Stimulated activated CD4-positive, alpha-beta T cell treated with anti-CD3 and anti-CD28 coated beads, TNF-alpha, amount 100 ng/mL, for 1 hour (primary cell): ENCODE results near the gene GPATCH8.
"Not testable (repeated sequence)": the region's sequence is repeated elsewhere in the genome, so short reads cannot be mapped to it uniquely, and the experiment has no call there.

Source experiments
- DNase-seq, 3 donors: peaks; one replicate each; pipeline ENCODE4 v3.0.0-alpha.2; 2020; ENCODE audit warnings: low read depth in 3 of 3, low spot score in 1 of 3

The GPATCH8 gene

DNA sequence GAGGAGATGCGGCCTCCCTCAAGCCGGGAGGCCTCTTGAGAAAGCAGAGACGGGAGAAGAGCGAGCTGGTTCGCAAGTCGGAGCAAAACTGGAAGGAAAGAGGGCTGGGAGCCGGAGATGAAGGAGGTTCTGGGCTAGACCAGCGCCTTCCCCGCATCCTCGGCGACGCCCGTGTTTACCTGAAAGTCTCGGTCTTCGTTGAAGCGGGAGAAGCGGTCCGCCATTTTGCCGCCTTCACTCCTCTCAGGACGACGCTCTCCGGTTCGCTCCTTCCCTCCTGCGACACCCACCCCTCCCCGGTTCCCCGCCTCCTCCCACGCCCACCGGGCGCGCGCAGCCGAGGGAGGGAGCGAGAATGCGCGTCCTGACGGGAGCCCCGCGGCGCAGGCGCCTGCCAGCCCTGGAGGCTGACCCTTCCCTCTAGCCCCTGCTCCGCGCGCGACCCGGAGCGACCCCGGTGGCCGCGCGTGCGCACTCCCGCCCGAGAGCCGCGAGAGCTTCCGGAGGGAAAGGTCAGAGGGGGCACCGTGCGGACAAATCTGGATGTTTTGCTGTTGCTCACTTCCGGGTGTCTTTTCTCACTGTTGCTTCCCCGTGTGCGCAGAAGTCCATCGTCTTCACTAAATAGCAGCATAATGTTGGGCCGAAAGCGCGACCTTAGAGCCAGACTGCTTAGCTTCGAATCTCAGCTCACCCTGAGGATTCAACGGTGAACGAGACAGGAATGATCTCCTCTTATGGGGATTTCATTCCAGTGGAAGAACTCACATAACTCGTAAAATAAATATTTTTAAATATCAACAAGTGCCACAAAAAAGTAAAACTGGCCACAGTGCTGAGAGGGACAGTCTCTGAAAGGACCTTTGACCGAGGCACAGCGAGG, at the start of gene GPATCH8:
GPATCH8 (minus strand) TSS at position 260 of the 883 bp plus-strand sequence; CDS start at position 224, 36 bp downstream.
- DNase-seq: peak; percentile 80 to 87 (median 85)

DNA sequence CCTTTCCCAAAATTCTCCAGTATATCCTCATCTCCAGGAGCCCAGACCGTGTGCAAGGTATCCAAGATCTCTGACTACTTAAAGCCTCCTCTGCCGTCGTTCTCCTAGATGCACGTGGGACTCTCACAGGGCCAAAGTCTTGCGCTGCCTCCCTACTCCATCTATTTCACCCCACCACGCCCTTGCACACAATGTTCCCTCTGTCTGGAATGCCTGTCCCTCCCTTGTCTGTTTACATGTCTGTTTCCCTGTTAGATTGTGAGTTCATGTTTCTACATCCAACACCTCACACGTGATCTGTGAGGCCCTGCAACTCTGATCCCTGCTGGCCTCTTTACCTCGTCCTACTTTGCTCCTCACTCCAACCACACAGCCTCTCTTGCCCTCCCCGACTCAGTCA, 49.2 kb upstream of the GPATCH8 start:
- DNase-seq: no peak

GRCh38 chr17:44549686-44550085, 46.5 kb upstream of the GPATCH8 start:
- DNase-seq: no peak

DNA sequence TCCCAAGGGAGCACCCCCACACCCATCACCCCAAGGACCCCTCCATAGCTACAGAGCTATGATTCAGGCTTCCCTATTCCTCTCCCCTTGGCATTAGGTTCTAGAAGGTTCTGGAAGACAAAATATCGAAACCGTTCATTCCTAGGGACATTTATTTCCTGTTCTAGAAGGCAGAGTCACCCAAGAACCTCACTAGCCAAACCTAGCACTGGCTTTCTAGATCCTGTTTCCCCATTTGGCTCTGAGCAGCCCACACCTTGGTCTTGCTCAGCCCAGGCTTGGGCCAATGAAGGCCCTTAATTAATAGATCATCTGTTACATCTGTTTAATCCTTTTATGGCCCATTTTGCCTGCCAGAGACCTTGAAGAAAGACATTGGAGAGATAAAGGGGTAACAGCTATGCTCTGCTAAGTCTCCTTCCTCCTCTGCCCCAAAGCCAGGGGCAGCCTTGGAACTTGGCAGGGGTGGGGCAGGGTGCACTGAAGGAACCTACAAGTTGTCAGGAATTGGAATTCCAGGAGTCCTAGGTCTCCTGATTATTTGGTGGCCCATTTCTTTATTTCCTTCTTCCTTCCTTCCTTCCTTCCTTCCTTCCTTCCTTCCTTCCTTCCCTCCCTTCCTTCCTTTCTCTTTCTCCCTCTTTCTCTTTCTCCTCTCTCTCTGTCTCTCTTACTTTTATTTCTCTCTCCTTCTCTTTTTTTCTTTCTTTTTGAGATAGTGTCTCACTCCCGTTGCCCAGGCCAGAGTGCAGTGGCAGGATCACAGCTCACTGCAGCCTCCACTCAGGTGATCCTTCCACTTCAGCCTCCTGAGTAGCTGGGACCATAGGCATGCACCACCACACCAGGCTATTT, 45.4 kb upstream of the GPATCH8 start:
- no peak for DNase-seq

DNA sequence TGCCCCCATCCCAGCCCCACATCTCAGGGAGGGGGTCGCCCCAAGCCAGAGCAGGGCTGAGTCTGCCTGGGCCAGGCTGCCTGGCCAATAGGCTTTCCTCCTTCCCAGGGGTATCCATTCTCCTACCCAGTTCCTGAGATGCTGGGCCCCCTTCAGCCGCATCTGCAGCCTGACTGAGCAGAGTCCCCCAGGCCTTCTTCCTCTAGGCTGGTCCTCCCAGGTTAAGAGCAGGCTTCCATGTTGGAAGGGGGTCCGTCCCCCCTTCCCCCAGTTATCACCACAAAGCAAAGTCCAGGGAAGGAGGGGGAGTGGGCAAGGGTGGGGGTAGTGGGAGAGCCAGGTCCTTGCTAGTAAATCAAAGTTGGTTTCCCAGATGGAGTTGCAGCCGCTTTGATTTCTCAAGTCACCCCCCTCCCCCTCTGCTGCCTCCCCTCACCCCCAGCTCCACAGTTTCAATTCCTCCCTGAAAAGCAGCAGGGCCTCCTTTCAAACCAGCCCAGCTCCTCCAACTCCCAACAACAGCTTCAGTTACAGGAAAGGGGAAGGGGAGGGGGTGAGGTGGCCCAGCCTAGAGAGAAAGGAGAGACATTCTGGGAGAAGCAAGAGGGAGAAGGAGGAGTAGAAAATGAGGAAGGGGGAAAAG, 44.5 kb upstream of the GPATCH8 start:
- no peak for DNase-seq

- DNase-seq: no peak
Observed at GRCh38 chr17:44546671-44547606, 43.7 kb upstream of the GPATCH8 start.

- no peak for DNase-seq
Observed at GRCh38 chr17:44543905-44544523, 40.8 kb upstream of the GPATCH8 start.

GRCh38 chr17:44543213-44543904, 40.2 kb upstream of the GPATCH8 start:
- no peak for DNase-seq

- no peak for DNase-seq
Observed at GRCh38 chr17:44541884-44542581, 38.8 kb upstream of the GPATCH8 start.

DNA sequence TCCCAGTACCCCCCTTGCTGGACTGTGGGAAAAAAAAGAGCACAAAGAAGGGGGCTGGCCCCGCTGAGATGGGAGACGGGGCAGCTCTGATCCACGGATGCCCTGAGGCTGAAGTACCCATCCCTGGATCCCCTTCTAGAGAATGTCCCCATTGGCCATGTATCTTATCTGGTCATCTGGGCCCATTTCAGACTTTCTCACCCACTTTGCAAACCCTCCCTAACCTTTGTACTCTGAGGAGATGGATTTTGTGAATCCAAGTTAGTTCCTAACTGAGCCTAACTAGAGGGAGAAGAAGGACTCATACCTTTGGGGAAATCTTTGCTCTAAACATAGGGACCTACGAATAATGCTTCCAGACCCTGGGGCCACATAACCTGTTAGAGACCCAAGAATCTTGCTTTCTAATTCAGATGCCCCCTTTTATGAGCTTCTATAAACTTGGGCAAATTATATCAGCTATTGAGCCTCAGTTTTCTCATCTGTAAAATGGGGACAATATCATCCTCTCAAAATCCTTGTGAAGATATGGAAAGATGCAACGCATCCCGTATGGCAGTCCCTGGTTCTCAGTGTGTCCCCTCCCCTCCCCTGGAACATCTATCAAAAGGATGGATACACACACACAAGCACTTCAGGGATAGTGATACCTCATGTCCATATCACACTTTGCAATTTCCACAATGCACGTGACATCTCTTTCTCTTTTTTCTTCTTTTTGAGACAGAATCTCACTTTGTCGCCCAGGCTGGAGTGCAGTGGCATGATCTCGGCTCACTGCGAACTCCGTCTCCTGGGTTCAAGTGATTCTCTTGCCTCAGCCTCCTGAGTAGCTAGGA, 37.3 kb upstream of the GPATCH8 start:
- DNase-seq: no peak

GRCh38 chr17:44539673-44540072, 36.5 kb upstream of the GPATCH8 start:
- DNase-seq: no peak

GRCh38 chr17:44537922-44538321, 34.7 kb upstream of the GPATCH8 start:
- not testable (repeated sequence) for DNase-seq

GRCh38 chr17:44536090-44536953, 33.1 kb upstream of the GPATCH8 start:
- DNase-seq: no peak

- DNase-seq: peak; percentile 63 to 85 (median 64)
Observed at GRCh38 chr17:44533533-44534246, 30.5 kb upstream of the GPATCH8 start.

- DNase-seq: no peak
Observed at GRCh38 chr17:44530896-44531418, 27.8 kb upstream of the GPATCH8 start.

DNA sequence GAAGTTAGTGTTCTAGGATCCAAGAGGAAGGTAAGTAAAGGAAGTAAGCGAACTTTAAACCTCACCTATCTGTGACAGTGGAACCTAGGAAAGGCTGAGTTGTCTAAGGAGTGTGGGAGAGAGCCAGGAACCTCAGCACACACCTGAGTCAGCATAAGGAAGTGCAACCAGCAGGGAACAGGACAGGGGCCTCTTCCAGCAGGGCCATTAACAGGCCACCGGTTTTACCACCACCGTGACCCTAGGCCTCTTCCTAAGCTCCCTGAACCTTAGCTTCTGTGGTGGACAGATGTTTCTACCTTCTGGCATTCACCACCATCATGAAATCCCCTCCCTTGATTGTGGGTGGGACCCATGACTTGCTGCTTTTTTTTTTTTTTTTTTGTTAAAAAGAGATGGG, 26.7 kb upstream of the GPATCH8 start:
- no peak for DNase-seq
